ENCODE results near the gene PIK3R5.

The PIK3R5 gene

DNA sequence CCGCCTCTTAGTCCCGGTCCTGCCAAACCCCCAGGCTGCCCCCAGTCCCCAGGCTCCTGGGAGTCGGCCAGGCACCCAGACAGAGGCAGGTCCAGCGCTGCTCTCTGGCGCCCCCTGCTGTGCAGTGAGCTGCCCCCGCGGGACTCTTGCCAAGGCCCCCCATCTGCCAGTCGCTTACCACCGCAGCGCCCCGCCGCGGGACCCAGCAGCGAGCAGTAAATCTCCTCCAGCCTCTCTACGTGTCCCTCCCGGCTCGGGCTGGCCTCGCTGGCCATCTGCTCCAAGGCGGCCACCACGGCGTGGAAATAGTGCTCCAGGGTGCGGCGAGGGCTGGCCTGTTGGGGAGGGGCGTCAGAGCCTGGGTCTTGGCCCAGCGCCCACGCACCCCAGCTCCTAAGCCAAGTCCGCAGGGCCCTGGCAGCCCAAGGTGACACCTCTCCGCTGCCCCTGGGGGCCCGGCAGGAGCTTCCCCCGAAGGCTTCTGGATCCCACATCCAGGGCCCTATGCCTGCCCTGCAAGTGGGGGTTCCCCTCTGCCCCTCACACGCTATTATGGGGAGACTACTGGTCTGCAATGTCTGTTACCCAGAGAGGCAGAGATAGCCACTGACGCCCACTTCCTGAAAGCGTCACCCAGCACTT, 132.7 kb downstream of the PIK3R5 start:
- peak; percentile 22 to 25 for DNase-seq (ENCODE audit: low read depth in 2 of 2)

DNA sequence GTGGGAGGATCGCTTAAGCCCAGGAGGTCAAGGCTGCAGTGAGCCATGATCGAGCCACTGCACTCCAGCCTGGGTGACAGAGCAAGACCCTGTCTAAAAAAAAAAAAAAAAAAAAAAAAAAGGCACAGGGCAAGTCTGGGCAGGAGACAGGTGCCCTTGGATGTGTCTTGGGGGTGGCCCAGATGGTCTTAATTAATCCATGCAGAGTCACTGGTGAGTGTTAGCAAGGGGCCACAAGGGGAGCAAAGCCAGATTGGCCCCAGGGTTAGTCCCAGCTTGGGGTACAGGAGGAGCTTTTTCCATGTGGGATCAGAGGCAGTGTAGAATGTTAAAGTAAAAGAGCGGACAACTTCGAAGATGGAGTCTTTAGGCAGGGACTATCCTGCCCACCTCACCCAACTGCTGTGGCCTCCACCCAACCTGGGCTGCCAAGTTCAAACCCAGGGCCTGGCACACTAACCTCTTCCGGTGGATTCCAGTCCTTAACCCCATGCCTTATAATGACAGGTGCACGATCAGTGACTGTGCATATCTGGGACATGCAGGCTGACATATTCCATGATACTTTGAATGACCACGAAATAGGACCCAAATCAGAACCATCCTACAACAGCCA, 134.2 kb downstream of the PIK3R5 start:
- DNase-seq (ENCODE audit: low read depth in 2 of 2), result no peak

DNA sequence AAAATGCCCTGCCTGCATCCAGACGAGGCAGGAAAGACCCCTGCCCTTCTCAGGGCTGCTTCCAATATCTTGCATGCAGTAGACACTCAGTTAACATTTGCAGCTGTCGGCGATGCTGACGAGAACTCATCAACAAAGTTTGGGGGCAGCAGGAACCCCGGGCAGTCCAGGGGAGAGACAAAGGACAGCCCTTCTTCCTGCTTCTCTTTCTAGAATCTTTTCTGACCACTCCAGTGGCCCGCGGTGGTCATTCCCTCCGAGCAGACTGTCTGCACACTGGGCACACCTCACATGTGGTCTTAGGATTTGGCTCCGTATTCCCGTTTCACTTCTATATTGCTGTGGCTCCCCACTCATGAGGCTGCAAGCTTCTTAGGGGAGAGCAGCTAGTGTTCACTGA, 135.4 kb downstream of the PIK3R5 start:
- DNase-seq (ENCODE audit: low read depth in 2 of 2), result no peak

DNA sequence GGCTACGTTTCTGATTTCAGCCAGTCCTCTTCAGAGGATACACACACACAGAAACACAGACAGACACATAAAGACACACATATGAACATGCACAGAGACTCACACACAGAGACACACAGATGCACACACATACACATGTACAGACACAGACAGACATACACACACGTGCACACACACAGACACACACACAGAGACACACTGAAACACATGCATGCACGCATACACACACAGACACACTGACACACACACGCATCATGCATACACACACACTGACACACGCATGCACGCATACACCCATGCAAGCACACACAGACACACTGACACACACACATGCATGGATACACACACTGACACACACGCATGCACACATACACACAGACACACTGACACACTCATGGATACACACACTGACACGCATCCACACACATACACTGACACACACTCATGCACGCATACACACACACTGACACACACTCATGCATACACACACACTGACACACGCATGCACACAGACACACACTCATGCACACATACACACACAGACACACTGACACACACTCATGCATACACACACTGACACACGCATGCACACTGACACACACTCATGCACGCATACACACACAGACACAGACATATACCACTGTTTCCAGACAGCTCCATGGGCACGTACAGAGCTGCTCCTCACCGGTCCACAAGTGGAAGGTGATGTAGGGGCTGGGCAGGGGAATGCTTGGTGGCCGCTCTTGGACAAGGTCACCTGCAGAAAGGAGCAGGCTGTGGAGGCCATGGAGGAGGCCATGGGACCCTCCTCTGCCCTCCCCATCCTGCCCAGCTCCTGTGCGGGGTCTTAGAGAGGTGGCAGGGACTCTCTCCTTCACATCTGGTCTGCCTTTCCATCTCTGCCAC, 136.2 kb downstream of the PIK3R5 start:
- no peak for DNase-seq (ENCODE audit: low read depth in 2 of 2)

Measured in stimulated activated CD8-positive, alpha-beta memory T cell treated with anti-CD3 and anti-CD28 coated beads, Interleukin-15, amount 100 ng/mL, for 48 hours (primary cell).